HL-60 (cell line): Measurements from ENCODE around the gene PTPRN2.

Experiments
- DNase-seq, 2 experiments: peaks; one replicate each; pipeline ENCODE4 v3.0.0-alpha.2; 2010 to 2020; ENCODE audit warnings: low read depth in 1 of 2, low spot score in 1 of 2
- H3K27ac ChIP-seq: fragments of 250-450 bp; sonication (Bioruptor Pico); replicated peaks from 2 replicates; pipeline ENCODE4 v1.5.1; 2020; ENCODE audit warnings: mild to moderate bottlenecking, moderate library complexity
- H3K27me3 ChIP-seq: fragments of 250-450 bp; sonication (Bioruptor Pico); 2 replicates; pipeline ENCODE4 v1.5.1; 2021; ENCODE audit warnings: mild to moderate bottlenecking, moderate library complexity; ENCODE audit not compliant: insufficient read depth, poor library complexity, severe bottlenecking
- H3K4me3 ChIP-seq: replicated peaks from 2 replicates; pipeline ENCODE4 v1.5.1; 2011; ENCODE audit warnings: mild to moderate bottlenecking, control low read depth, low read length; ENCODE audit not compliant: insufficient read depth
- CTCF ChIP-seq: IDR thresholded peaks from one replicate; pipeline ENCODE4 v1.5.1; 2011; ENCODE audit warnings: low read length, control low read depth, inconsistent platforms; ENCODE audit not compliant: insufficient read depth
- GABPA ChIP-seq: IDR thresholded peaks from 2 replicates; pipeline ENCODE4 v1.6.1; 2012; ENCODE audit warnings: low read depth
- POLR2AphosphoS5 ChIP-seq: IDR thresholded peaks from 2 replicates; pipeline ENCODE4 v1.6.1; 2012; ENCODE audit warnings: low read depth
- REST ChIP-seq: IDR thresholded peaks from 2 replicates; pipeline ENCODE4 v1.6.1; 2012; ENCODE audit warnings: low read depth; ENCODE audit not compliant: insufficient replicate concordance
- SPI1 ChIP-seq: IDR thresholded peaks from 2 replicates; pipeline ENCODE4 v1.6.1; 2012; ENCODE audit warnings: low read depth, mild to moderate bottlenecking, borderline replicate concordance

PTPRN2 gene

GRCh38 chr7:157813741-157814661 is 773.6 kb downstream of the PTPRN2 start:
- DNase-seq, result no peak
- Histone ChIP-seq H3K27me3 (no peaks in the 10 kb centered on the region), H3K27ac (no peak overlapping the region), H3K4me3 (no peak overlapping the region)
- TF ChIP-seq CTCF, result no peak
- no peak for TF ChIP-seq SPI1
- TF ChIP-seq POLR2AphosphoS5, result no peak
- no peak for TF ChIP-seq REST
- TF ChIP-seq GABPA, result no peak

- TF ChIP-seq POLR2AphosphoS5, result no peak
- TF ChIP-seq GABPA, result no peak
- no peak for TF ChIP-seq CTCF
- no peak for TF ChIP-seq REST
- TF ChIP-seq SPI1, result no peak
- no peak overlapping the region for H3K27ac ChIP-seq
- H3K4me3 ChIP-seq, result no peak overlapping the region
- no peaks in the 10 kb centered on the region for H3K27me3 ChIP-seq
- no peak for DNase-seq
These were observed 774.6 kb downstream of the PTPRN2 start for GRCh38 chr7:157813053-157813452.

GRCh38 chr7:157811946-157812345 is 775.7 kb downstream of the PTPRN2 start:
- DNase-seq, result no peak
- no peak overlapping the region for H3K4me3 ChIP-seq
- TF ChIP-seq GABPA (no peak), POLR2AphosphoS5 (no peak), CTCF (no peak), SPI1 (no peak), REST (no peak)
- no peaks in the 10 kb centered on the region for H3K27me3 ChIP-seq
- H3K27ac ChIP-seq, result no peak overlapping the region
